ENCODE measurements around the gene POLA2. TPM values are rescaled to one million over a fixed set of nuclear protein-coding genes. Genes with fewer than 3 reads are reported as not detected.
A peak's percentile ranks its signal among the peaks of the same experiment; 100 is the strongest.

The POLA2 gene
- total RNA-seq, 1 experiment from 2014 or later = 39.0 TPM

DNA sequence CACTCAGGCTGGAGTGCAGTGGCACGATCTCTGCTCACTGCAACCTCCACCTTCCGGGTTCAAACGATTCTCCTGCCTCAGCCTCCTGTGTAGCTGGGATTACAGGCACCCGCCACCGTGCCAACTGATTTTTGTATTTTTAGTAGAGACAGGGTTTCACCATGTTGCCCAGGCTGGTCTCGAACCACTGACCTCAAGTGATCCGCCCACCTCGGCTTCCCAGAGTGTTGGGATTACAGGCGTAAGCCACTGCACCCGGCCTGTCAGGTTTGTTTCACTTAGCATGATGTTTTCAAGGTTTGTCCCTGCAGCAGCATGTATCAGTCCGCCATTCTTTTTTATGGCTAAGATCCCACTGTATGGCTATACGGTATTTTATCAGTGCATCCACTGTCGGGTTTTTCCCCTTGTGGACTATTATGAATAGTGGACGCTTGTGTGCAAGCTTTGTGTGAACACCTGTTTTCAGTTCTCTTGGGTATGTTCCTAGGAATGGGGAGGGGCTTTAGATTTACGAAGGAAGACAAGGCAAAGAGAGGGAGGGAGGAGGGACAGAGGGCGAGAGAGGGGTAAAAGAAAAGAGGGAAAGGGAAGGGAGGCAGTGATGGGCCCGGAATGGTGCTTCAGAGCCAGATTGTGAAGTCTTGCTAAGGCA, 39.0 kb downstream of the POLA2 start:
- Histone ChIP-seq H3K27me3 (ENCODE audit: control insufficient read depth, insufficient read depth, low read length) (no peaks in the 10 kb centered on the region), H3K27ac (ENCODE audit: low read length) (no peak overlapping the region), H3K36me3 (ENCODE audit: control insufficient read depth, insufficient read depth, low read length) (peaks cover 5% of the 10 kb centered on the region; the same call in 1 of the 2 replicates), H3K4me1 (ENCODE audit: control insufficient read depth, insufficient read depth, low read length) (no peaks in the 10 kb centered on the region), H3K9me3 (ENCODE audit: control insufficient read depth, insufficient read depth, low read depth, low read length) (no peaks in the 10 kb centered on the region), H3K4me3 (ENCODE audit: low read depth in 2 of 2, low read length in 2 of 2) (no peak overlapping the region)
- DNase-seq (ENCODE audit: low read depth, low spot score) (no peak), ATAC-seq (no peak)
- BruUV-seq (replicated peaks) = no TSS peak
- POLR2A ChIA-PET = no interaction called here
- in situ Hi-C loops (cut with HindIII; ENCODE audit: low pct_unique_long_range_greater_than_20kb, low sequenced_read_pairs) (no loop called here), intact Hi-C loops (cut with micrococcal nuclease; ENCODE audit: unreplicated experiment) (no loop called here)
- no peak for TF ChIP-seq TCF7L2 (IDR thresholded peaks at IDR 0.05; ENCODE audit: low read depth, low read length)
- TF ChIP-seq, protein P1, sequence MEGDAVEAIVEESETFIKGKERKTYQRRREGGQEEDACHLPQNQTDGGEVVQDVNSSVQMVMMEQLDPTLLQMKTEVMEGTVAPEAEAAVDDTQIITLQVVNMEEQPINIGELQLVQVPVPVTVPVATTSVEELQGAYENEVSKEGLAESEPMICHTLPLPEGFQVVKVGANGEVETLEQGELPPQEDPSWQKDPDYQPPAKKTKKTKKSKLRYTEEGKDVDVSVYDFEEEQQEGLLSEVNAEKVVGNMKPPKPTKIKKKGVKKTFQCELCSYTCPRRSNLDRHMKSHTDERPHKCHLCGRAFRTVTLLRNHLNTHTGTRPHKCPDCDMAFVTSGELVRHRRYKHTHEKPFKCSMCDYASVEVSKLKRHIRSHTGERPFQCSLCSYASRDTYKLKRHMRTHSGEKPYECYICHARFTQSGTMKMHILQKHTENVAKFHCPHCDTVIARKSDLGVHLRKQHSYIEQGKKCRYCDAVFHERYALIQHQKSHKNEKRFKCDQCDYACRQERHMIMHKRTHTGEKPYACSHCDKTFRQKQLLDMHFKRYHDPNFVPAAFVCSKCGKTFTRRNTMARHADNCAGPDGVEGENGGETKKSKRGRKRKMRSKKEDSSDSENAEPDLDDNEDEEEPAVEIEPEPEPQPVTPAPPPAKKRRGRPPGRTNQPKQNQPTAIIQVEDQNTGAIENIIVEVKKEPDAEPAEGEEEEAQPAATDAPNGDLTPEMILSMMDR (IDR thresholded peaks at IDR 0.05) = no peak
- no peak for TF ChIP-seq POLR2AphosphoS5 (IDR thresholded peaks at IDR 0.05; ENCODE audit: low read depth, low read length)
- TF ChIP-seq SIN3A (IDR thresholded peaks at IDR 0.05; ENCODE audit: borderline replicate concordance, insufficient read depth, low read depth, low read length) = no peak
- TF ChIP-seq, protein P2, sequence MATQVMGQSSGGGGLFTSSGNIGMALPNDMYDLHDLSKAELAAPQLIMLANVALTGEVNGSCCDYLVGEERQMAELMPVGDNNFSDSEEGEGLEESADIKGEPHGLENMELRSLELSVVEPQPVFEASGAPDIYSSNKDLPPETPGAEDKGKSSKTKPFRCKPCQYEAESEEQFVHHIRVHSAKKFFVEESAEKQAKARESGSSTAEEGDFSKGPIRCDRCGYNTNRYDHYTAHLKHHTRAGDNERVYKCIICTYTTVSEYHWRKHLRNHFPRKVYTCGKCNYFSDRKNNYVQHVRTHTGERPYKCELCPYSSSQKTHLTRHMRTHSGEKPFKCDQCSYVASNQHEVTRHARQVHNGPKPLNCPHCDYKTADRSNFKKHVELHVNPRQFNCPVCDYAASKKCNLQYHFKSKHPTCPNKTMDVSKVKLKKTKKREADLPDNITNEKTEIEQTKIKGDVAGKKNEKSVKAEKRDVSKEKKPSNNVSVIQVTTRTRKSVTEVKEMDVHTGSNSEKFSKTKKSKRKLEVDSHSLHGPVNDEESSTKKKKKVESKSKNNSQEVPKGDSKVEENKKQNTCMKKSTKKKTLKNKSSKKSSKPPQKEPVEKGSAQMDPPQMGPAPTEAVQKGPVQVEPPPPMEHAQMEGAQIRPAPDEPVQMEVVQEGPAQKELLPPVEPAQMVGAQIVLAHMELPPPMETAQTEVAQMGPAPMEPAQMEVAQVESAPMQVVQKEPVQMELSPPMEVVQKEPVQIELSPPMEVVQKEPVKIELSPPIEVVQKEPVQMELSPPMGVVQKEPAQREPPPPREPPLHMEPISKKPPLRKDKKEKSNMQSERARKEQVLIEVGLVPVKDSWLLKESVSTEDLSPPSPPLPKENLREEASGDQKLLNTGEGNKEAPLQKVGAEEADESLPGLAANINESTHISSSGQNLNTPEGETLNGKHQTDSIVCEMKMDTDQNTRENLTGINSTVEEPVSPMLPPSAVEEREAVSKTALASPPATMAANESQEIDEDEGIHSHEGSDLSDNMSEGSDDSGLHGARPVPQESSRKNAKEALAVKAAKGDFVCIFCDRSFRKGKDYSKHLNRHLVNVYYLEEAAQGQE (IDR thresholded peaks at IDR 0.05; ENCODE audit: insufficient read depth in 1 of 2, low read depth in 2 of 2, low read length in 1 of 2) = no peak
- CTCF ChIA-PET = no interaction called here

DNA sequence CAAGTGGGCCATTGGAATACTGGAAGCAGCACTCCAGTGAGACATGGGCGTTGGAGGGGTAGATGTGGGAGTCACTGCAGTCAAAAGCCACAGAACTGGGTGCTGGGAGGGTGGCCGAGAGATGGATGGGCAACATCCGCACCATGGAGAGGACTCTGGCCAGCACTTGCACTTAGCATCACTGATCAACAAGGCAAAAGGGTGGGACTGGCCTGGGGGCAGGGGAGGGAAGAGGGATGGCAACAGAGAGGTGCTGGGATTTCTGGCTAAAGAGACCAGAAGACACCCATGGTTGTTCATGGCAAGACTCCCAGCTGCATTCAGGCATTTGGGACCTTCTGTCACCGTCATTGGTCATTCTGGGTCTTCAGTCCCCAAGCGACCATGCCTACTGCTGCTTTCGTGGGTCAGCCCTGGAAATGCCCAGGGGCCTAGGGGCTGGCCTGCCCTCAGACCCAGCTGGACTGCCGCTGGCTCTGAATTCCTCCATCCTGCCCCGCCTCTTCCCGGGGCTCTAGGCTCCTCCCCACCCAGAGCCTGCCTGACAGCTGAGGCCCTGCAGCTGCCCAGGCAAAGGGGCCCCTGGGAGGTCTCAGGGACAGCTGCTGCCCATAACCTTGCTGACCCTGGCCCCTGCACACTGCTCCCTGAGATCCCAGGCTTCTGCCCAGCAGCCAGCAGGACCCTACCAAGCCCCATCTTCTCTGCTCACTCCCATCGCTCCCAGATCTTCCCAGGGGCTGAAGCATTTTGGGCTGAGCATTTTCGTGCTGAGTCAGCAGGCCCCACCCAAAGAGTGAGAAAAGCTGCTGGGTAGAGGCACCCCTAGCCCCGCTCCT, 39.9 kb downstream of the POLA2 start:
- BruUV-seq (replicated peaks) = no TSS peak
- Histone ChIP-seq H3K36me3 (ENCODE audit: control insufficient read depth, insufficient read depth, low read length) (no peaks in the 10 kb centered on the region), H3K4me3 (ENCODE audit: low read depth in 2 of 2, low read length in 2 of 2) (no peak overlapping the region), H3K27ac (ENCODE audit: low read length) (no peak overlapping the region), H3K27me3 (ENCODE audit: control insufficient read depth, insufficient read depth, low read length) (no peaks in the 10 kb centered on the region), H3K9me3 (ENCODE audit: control insufficient read depth, insufficient read depth, low read depth, low read length) (no peaks in the 10 kb centered on the region), H3K4me1 (ENCODE audit: control insufficient read depth, insufficient read depth, low read length) (no peaks in the 10 kb centered on the region)
- ATAC-seq = peak; percentile 34; the same call in 1 of the 2 replicates
- ChIA-PET POLR2A (interaction anchor here (0.6 kb wide), 1 partner anchor 526 kb away, joined by 12 read pairs; no protein-coding TSS in a partner anchor), CTCF (no interaction called here)
- TF ChIP-seq TCF7L2 (IDR thresholded peaks at IDR 0.05; ENCODE audit: low read depth, low read length) (no peak), POLR2AphosphoS5 (IDR thresholded peaks at IDR 0.05; ENCODE audit: low read depth, low read length) (no peak), SIN3A (IDR thresholded peaks at IDR 0.05; ENCODE audit: borderline replicate concordance, insufficient read depth, low read depth, low read length) (no peak)
- TF ChIP-seq, protein P1 (IDR thresholded peaks at IDR 0.05) = no peak
- TF ChIP-seq, protein P2 (IDR thresholded peaks at IDR 0.05; ENCODE audit: insufficient read depth in 1 of 2, low read depth in 2 of 2, low read length in 1 of 2) = no peak
- DNase-seq (ENCODE audit: low read depth, low spot score) = no peak
- in situ Hi-C loops (cut with HindIII; ENCODE audit: low pct_unique_long_range_greater_than_20kb, low sequenced_read_pairs) = no loop called here
- intact Hi-C loops (cut with micrococcal nuclease; ENCODE audit: unreplicated experiment) = no loop called here

Data from Panc1 (cell line).